Stimulated activated CD4-positive, alpha-beta T cell treated with anti-CD3 and anti-CD28 coated beads, Interleukin-1b, Interleukin-23, amount 100 ng/mL, for 24 hours (primary cell): ENCODE results near the gene PRUNE2.
"Not testable (repeated sequence)": the region's sequence is repeated elsewhere in the genome, so short reads cannot be mapped to it uniquely, and the experiment has no call there.

Experiments
- DNase-seq, 4 experiments: peaks; one replicate each; pipeline ENCODE4 v3.0.0-alpha.2; 2020; ENCODE audit warnings: low read depth in 4 of 4, low spot score in 1 of 4

Gene PRUNE2

DNA sequence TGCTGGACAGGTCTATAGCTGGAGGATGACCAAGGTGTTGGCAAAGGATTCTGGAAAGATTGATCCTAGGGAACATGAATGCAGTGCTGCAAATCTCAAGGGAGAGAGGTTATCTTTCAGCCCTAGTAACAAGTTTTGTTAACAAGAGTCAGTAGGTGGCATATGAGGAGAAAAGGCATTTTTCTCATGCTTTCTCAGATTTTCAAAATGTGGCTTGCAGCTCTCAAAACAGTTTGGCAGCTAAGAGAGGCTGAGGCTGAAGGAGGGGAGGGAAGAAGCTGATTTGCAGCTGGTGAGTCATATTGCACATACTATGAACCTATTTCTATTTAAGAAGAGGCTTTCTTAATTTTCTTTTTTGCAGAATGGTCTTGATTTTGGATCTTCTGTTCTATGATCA is 205.9 kb downstream of the PRUNE2 start:
- no peak for DNase-seq

DNA sequence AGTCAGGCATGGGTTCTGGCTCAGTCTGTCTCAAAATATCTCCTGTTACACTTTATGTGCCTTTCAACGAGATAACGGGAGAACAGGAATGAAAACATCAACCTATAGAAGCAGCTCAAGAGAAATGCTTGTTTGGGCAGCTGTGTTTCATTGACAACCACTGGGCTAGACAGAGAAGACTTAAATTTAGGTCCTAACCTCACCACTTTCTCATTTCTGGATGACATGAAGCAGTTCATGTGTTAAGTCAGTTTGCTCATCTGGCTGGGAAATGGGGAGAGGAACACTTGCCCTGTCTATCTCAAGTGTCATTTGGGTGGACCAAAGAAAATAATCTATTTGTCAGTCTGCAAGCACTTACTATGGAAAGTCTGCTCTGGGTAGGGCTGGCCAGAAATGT is 208.4 kb downstream of the PRUNE2 start:
- DNase-seq: no peak

DNA sequence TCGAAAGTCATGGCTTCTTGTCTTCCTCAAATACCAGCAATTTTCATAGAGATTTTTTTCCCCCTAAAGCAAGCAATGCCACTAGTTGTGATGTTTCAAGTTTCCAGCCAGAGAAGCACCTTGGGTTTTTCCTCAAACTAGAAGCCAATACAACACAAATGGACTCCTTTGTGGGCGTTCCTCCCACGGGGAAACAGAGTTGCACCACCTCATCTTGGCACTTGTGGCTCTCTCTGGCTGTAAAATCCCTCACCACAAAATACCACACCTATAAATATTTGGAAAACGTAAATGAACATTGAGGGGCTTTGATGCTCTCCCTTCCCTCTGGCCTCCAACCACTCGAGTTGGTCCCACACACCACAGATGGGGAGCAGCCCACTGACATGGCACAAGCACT is 208.8 kb downstream of the PRUNE2 start:
- no peak for DNase-seq

DNA sequence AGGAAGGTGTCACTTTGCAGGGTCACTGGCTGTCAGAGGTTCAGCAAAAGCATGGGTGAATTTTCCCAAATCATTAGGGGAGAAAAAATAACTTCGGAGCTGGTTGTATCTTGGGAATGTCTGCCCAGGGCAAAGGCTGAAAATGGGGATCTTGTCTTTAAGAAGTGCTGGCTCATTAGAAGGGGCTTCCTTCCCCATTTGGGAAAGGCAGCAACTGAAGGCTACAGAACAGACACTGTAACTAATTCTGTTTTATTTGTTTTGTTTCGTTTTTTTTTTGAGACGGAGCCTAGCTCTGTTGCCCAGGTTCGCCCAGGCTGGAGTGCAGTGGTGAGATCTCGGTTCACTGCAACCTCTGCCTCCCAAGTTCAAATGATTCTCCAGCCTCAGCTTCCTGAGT is 212.0 kb downstream of the PRUNE2 start:
- DNase-seq: no peak

DNA sequence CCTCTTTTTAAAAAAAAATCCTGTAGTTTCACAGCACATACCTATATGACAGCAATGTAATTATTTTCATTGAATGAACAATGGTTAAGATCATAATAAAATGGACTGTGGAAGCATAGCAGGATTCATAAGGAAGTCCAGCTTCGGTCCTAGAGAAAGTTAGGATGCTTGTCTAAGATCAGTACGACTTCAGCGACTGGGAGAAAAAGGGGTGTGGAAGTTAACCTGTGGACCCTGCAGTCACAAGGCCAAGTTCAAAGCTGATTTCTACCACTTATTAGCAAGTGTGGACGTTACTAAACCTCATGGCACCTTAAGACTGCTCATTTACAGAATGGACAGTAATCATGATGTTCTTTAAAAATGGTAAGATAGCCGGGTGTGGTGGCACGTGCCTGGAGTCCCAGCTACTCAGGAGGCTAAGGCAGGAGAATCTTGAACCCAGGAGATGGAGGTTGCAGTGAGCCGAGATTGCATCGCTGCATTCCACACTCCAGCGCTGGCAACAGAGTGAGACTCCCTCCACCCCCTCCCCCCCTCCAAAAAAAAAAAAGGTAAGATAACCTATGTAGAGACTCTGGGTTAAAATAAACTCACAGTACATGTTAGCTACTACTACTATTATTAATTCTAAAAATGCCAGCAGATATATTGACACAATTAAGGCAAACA is 213.3 kb downstream of the PRUNE2 start:
- no peak for DNase-seq

DNA sequence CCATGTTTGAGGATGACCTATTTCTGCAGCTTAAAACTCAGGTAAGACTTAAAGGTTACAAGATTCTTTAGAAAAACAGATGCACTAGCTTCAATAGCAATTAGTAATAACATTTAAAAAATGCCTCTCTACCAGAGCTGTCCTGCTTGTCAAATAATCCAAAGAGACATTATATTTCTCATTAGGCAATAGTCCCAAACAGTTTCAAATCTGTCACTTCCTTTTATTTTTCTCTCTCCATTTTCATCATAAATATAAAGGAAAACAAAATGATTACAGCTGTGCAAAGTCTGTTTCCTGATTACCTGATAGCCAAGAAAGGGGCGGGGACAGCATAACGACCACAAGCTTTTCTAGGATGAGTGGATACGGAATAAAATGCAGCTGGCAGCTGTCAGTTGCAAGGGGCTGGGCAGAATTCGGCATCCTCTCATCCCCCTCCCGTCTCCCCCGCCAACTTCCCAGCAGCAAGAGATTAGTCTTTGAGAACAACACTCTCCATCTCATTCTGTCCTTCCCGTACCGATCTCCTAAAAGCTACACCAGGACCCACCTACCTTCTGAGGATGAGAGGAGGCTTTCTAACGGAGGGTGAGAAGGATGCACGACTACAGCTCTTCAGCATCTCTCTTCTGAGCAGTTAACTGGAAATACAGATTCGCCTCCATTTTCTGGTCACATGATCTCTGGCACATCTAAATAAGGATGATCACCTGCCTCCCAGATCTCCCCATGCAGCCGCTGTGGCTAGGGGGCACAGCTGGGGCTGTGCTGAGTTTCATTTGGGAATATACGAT is 214.2 kb downstream of the PRUNE2 start:
- no peak for DNase-seq

DNA sequence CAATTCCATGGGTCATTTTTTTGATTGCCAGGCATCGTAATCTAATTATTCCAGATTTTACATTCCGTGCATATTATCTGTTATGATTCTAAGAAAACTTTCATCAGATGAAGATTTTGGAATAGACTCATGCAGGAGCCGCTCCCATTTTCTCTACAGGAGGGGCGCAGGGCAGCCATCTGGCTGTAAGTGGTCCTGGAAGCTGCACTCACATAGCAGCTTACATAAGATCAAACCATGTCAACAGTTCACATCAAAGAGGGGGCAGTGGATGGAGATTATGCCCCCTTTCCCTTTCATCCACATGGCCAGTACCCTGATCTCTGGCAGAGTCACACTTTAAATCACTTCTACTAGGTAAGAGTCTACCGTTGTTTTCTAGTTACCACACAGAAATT is 214.9 kb downstream of the PRUNE2 start:
- no peak for DNase-seq

DNA sequence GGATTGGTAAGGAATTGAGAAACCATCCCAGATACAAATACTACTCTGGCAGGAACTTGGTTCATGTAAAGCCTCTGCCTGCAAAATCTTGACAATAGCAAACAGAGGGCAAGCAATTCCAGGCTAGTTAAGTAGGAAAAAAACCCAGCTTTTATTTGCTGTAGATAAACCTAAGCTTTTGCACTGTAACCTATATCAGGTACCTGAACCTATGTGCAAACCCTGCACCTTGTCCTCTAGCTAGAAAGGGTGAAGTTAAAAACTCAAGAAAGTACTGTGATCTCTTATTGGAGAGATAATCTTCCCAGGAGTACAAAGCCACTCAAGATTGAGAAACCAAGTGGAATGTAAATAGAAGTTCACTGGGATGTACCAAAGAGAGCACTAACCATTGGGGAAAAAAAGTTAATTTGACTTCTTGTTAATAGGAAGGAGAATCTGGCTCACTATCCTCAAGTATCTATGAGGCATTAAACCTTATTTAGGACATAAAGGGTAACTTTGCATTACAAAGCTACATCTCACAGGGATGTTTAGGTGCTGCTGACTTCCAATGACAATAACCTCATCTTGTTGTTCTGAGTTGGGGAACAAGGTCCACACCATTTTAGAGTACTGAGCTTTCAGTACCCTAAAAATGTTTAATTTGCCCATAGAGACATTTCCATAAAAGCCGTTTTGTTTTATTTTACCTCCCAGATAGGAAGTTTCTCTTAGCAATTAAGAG is 215.5 kb downstream of the PRUNE2 start:
- DNase-seq: no peak

DNA sequence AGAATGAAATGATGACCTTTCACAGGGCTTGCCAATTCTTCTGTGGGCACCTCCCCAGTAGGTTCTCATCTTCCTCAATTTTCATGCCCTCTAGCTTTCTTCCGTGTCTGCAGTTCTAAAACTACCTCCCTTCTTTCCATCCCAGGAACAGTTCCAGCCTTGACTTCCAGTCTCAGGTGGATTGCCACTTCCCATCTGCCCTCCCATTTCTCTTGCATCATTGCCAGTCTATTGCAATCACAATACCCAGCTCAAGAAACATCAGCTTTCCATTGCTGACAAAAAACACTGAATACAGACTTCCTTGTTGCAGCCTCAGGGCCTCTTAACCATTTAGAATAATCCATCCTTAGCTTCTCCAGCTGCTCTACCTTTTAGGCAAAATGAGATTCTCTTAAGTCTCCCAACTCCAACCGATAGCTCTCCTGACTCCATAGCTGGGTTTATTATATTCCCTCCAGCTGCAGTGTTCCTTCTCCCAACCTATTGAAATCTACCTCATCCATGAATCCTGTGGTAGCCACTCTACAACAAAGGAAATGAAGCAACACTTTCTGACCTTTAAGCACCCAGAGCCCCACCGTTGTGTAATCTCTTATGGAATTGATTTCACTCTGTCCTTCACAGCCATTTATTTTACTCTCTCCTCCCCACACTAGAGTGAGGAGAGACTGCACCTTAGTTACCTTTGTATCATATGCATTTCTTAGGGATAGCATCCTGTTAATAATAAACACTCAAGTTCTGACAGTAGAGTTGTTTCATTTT is 217.3 kb downstream of the PRUNE2 start:
- DNase-seq: no peak

DNA sequence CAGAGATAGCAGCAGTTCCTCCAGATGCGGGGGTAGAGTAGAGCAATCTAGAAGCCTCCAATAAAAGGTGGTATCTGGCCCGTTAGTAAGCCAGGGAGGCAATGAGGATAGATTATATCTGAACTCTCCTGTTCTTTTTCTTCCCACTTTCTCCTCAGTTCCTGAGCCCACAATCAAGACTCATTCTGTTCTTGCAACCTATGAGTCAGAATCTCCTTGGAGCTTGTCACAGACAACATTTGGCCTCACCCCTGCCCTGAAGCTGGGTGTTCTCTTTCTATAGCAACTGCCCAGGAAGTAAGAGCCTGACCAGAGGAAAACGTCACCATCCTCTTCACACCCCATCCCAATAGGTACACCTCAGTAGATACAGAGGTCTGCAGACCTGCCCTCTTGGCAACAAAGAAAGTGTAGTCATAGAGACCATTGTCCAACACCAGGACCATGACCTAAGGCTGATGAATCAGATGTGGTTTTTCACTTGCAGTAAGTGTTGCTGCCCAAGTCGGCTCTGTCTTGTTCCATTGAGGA is 218.0 kb downstream of the PRUNE2 start:
- no peak for DNase-seq

DNA sequence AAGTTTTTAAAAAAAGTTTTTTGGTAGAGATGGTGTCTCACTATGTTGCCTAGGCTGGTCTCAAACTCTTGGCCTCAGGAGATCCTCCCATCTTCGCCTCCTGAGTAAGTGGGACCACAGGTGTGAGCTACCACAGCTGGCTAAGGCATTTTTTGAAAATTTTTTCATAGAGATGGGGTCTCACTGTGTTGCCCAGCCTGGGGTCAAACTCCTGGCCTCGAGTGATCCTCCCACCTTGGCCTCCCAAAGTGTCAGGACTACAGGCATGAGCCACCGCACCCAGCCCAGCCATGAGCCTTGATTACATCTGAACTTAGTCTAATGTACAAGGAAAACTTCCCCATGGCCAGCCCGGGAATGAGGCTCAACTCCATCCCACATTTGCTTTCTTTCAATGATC is 219.2 kb downstream of the PRUNE2 start:
- no peak for DNase-seq

DNA sequence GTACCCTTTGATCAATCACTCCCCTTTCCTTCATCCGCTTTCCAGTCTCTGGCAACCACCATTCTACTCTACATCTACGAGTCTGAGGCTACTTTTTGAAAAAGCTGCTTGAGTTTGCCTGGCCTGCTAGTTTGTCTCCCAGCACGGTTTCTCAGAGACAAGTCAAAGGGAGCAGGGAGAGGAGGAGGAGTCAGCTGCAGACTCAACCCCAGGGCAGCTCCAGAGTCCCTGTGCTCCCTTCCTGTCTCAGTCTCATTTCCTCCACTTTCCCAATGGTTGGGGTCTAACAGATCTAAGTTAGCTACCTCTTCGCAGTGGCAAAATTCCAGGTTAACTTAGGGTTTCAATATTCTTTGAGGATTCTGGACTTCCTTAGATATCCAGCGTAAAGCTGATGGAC is 221.7 kb downstream of the PRUNE2 start:
- no peak for DNase-seq

DNA sequence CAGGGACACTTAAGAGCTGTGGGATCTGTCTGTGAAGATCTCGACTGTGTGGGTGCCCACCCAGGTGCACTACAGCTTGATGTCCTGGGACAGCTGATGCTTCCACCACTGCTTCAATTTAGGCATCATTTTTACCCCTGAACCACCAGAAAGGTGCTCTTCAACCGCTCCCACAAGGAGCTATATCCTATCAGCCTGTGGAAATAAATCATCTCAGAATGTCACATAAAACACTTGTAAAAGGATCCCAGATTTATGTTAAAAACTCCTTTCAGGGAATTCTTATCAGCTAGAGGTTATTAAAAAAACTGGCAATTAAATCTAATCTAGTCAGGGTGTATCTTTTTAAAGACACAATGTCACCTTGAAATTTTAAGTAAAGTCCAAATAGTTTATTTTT is 224.4 kb downstream of the PRUNE2 start:
- no peak for DNase-seq

DNA sequence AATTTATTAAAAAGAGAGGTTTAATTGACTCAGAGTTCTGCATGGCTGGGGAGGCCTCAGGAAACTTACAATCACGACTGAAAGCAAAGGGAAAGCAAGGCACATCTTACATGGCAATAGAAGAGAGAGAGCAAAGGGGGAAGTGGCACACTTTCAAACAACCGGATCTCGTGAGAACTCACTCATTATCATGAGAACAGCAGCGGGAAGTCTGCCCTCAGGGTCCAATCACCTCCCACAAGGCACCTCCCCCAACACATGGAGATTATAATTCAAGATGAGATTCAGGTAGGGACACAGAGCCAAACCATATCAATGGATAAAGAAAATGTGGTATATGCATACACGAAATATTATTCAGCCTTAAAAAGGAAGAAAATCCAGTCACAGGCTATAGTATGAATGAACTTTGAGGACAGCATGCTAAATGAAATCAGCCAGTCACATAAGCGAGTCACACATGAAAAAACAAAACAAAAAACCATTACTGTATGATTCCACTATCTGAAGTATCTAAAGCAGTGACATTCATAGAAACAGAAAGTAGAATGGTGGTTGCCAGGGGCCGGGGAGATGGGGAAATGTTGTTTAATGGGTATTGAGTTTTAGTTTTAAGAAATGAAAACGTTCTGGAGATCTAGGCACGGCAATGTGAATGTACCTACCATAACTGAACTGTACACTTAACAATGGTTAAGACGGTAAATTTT is 225.0 kb downstream of the PRUNE2 start:
- DNase-seq: no peak

DNA sequence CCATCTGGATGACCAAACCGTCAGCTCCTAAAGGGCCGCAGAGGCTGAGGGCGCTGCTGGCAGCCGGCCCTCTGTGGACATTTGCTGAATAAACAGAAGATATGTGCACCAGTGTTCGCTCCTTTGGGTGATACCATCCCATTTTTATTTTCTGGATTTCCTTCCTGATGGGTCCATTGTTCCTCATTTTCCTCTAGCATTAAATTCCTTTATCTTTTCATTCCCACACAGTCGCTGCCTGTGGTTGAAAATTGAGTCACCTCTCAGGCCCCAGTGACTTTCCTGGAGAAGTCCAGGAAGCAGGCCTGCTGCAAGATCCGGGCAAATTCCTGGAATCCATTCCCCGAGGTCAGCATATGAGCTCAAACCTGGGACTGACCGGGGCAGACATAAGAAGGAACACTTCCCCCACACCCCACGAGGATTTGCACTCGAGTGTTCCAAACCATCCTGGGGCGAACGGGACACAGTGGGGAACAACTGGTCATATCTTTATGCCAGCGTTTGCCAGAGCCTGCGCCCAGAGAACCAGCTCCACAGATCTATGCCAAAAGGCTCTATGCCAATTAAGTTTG is 228.3 kb downstream of the PRUNE2 start:
- DNase-seq: no peak

DNA sequence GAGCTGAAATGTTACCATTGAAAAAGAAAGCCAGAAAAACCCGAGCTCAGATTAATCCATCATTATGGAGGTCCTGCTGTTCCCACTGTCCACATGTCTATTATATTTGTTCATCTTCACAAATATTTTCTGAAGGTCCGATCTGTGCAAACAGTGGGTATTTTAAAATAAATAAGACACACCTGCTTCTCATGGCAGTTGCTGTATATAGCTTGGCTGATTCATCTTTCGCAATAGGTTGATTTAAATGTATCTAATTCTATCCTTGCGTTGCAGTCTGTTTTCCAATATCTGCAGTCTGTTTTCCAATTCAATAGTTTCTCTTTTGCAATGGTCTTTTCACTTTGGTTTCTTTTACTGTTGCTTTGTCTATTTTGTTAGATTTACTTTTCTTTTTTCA is 229.1 kb downstream of the PRUNE2 start:
- no peak for DNase-seq

DNA sequence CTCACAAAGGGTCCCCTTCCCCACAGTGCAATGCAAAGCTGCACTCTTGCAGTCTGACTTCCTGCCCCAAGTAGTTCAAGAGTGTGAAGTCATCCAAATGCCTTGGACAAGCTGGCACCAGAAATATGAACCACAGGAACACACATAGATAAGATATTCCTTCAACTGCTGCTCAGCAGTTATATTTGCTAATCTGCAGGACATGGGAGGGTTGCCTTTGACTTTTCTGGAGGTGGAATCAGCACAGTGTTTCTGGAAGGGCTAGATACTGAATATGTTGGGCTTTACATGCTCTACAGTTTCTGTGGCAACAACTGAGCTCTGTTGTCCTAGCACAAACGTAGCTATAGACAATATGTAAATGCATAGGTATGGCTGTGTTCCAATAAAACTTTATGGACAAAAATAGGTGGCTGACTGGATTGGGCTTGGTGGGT is 238.4 kb downstream of the PRUNE2 start:
- DNase-seq: no peak

DNA sequence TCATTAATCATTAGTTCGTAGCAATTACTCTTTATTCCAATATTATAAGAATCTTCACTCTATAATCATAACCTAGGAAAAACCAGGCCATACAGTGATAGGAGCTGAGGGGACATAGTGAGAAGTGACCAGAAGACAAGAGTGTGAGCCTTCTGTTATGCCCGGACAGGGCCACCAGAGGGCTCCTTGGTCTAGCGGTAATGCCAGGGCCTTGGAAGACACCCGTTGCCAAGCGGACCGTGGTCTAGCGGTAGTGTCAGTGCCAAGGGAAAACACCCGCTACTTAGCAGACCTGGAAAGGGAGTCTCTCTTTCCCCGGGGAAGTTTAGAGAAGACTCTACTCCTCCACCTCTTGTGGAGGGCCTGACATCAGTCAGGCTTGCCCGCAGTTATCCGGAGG is 239.9 kb downstream of the PRUNE2 start:
- DNase-seq: not testable (repeated sequence)

DNA sequence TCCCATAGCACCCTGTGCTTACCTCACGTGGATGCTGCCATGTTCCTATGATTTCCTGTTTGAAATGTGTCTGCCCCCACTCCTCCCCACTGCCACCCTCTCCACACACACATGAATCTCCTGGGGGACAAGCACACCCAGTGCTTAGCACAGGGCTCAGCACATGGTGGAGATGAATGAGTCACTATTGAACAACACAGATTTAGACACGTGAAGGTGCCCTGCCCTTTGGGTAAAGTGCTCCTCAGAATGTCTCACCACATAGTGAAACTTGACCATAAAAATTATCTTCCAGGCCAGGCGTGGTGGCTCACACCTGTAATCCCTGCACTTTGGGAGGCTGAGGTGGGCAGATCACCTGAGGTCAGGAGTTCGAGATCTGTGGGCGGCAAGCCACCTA is 240.5 kb downstream of the PRUNE2 start:
- no peak for DNase-seq

DNA sequence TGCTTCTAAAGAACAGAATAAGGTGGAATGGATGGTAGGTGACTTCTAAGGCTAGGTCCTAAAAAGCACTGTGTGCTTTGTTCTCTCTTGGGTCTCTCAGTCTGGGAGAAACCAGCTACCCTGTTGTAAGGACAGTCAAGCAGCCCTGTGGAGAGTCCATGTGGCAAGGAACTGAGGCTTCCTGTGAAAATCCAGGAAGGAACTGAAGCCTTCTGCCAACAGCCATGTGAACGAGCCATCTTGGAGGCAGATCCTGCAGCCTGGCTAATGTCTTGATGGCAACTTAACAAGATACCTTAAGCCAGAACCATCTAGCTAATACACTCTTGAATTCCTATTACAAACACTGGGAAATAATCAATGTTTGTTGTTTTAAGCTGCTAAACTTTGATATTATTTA is 241.8 kb downstream of the PRUNE2 start:
- DNase-seq: no peak
